MCF 10A (cell line): ENCODE measurements around the gene BRICD5. TPM values are rescaled to one million over a fixed set of nuclear protein-coding genes. Genes with fewer than 3 reads are reported as not detected.

Experiments
- BruUV-seq: library from RNA; stranded (reverse); fragments of 400-500 nt; replicated peaks from 2 replicates; lab custom pipeline; 2021; lab: Mats Ljungman, UMichigan
- CTCF ChIA-PET: fragments of 300-600 bp; sonication (Branson Sonifier 250); formaldehyde crosslinking; extraction: SDS; loops from one replicate; lab custom pipeline; 2021; ENCODE audit warnings: antibody characterized with exemption, inconsistent platforms; lab: Yijun Ruan, JAX
- POLR2A ChIA-PET: fragments of 300-600, 350-650 bp; sonication (Branson Sonifier 250); formaldehyde crosslinking; extraction: SDS; loops from one replicate; lab custom pipeline; 2020; ENCODE audit warnings: antibody characterized with exemption, inconsistent platforms; lab: Yijun Ruan, JAX
- DNase-seq: peaks from one replicate; pipeline ENCODE4 v3.0.0-alpha.2; 2018; ENCODE audit not compliant: unreplicated experiment
- H3K27ac Mint-ChIP-seq: one replicate; pipeline ENCODE4 v1.8.0; 2022; ENCODE audit warnings: mild to moderate bottlenecking, low read depth, mixed read lengths; ENCODE audit not compliant: unreplicated experiment
- H3K27me3 Mint-ChIP-seq: one replicate; pipeline ENCODE4 v1.8.0; 2022; ENCODE audit warnings: mixed read lengths; ENCODE audit not compliant: insufficient read depth, unreplicated experiment
- H3K36me3 Mint-ChIP-seq: one replicate; pipeline ENCODE4 v1.8.0; 2022; ENCODE audit warnings: mild to moderate bottlenecking, moderate library complexity, mixed read lengths; ENCODE audit not compliant: insufficient read depth, unreplicated experiment
- H3K4me1 Mint-ChIP-seq: one replicate; pipeline ENCODE4 v1.8.0; 2022; ENCODE audit warnings: mixed read lengths; ENCODE audit not compliant: insufficient read depth, unreplicated experiment
- H3K4me3 Mint-ChIP-seq: one replicate; pipeline ENCODE4 v1.8.0; 2022; ENCODE audit warnings: mild to moderate bottlenecking, moderate library complexity, mixed read lengths; ENCODE audit not compliant: unreplicated experiment
- H3K9me3 Mint-ChIP-seq: one replicate; pipeline ENCODE4 v1.8.0; 2022; ENCODE audit warnings: mixed read lengths; ENCODE audit not compliant: unreplicated experiment
- CTCF ChIP-seq: fragments of 200-600 bp; IDR thresholded peaks from one replicate; pipeline ENCODE4 v1.8.0; 2022; ENCODE audit warnings: antibody characterized with exemption, mild to moderate bottlenecking; ENCODE audit not compliant: unreplicated experiment
- intact Hi-C: fragments of 100-400 bp; cut with micrococcal nuclease; formaldehyde crosslinking; loops from 2 replicates; pipeline ENCODE4 v1.14.1; 2022
- total RNA-seq: library from RNA; stranded (reverse); gene quantifications from 2 replicates; pipeline ENCODE4 v1.2.3, GENCODE V29; 2022

The BRICD5 gene
- total RNA-seq, 1 experiment from 2014 or later = 4.6 TPM

GRCh38 chr16:2238150-2238837 lies 27.6 kb upstream of the BRICD5 start:
- no peak overlapping the region for H3K27ac Mint-ChIP-seq
- CTCF ChIA-PET = interaction anchor here (0.5 kb wide), 1 partner anchor 98 kb away, joined by 3 read pairs; no protein-coding TSS in a partner anchor

GRCh38 chr16:2237493-2238149 lies 27.0 kb upstream of the BRICD5 start:
- peaks cover 71% of the 10 kb centered on the region for H3K36me3 Mint-ChIP-seq
- no peaks in the 10 kb centered on the region for H3K27me3 Mint-ChIP-seq
- no peak overlapping the region for H3K4me3 Mint-ChIP-seq
- TF ChIP-seq CTCF = no peak
- intact Hi-C loops = no loop called here
- peaks cover 5% of the 10 kb centered on the region for H3K4me1 Mint-ChIP-seq
- no peaks in the 10 kb centered on the region for H3K9me3 Mint-ChIP-seq
- no peak for DNase-seq
- ChIA-PET CTCF (interaction anchor here (0.5 kb wide), 1 partner anchor 17 kb away, joined by 3 read pairs; no protein-coding TSS in a partner anchor), POLR2A (interaction anchor here (1.0 to 1.6 kb wide), 2 partner anchors 13 to 14 kb away, joined by 4 to 15 read pairs; partner anchors contain the start of gene ECI1)
- no peak overlapping the region for H3K27ac Mint-ChIP-seq
- BruUV-seq = no TSS peak

More at GRCh38 chr16:2238150-2238837, 27.6 kb upstream of the BRICD5 start:
- no TSS peak for BruUV-seq
- intact Hi-C loops = no loop called here
- Mint-ChIP-seq H3K4me3 (no peak overlapping the region), H3K27me3 (no peaks in the 10 kb centered on the region), H3K4me1 (peaks cover 5% of the 10 kb centered on the region), H3K36me3 (peaks cover 71% of the 10 kb centered on the region), H3K9me3 (no peaks in the 10 kb centered on the region)
- DNase-seq = no peak
- POLR2A ChIA-PET = interaction anchor here (0.7 to 1.6 kb wide), 3 partner anchors 10 to 254 kb away, joined by 3 to 15 read pairs (median 3); partner anchors contain the start of genes ECI1 and GFER
- no peak for TF ChIP-seq CTCF

GRCh38 chr16:2237102-2237482 lies 26.4 kb upstream of the BRICD5 start:
- DNase-seq = no peak
- POLR2A ChIA-PET = interaction anchor here (0.5 to 1.0 kb wide), 3 partner anchors 12 to 233 kb away, joined by 3 to 4 read pairs (median 4); partner anchors contain the start of gene ECI1
- intact Hi-C loops = no loop called here
- H3K36me3 Mint-ChIP-seq = peaks cover 68% of the 10 kb centered on the region
- H3K27ac Mint-ChIP-seq = no peak overlapping the region
- no peaks in the 10 kb centered on the region for H3K4me1 Mint-ChIP-seq
- no peak overlapping the region for H3K4me3 Mint-ChIP-seq
- CTCF ChIA-PET = interaction anchor here (0.5 kb wide), 1 partner anchor 17 kb away, joined by 3 read pairs; no protein-coding TSS in a partner anchor
- H3K9me3 Mint-ChIP-seq = no peaks in the 10 kb centered on the region
- TF ChIP-seq CTCF = no peak
- no TSS peak for BruUV-seq
- H3K27me3 Mint-ChIP-seq = no peaks in the 10 kb centered on the region
